ENCODE data around the gene MAN2A2.
"Not testable (repeated sequence)": the region's sequence is repeated elsewhere in the genome, so short reads cannot be mapped to it uniquely, and the experiment has no call there.

The MAN2A2 gene

DNA sequence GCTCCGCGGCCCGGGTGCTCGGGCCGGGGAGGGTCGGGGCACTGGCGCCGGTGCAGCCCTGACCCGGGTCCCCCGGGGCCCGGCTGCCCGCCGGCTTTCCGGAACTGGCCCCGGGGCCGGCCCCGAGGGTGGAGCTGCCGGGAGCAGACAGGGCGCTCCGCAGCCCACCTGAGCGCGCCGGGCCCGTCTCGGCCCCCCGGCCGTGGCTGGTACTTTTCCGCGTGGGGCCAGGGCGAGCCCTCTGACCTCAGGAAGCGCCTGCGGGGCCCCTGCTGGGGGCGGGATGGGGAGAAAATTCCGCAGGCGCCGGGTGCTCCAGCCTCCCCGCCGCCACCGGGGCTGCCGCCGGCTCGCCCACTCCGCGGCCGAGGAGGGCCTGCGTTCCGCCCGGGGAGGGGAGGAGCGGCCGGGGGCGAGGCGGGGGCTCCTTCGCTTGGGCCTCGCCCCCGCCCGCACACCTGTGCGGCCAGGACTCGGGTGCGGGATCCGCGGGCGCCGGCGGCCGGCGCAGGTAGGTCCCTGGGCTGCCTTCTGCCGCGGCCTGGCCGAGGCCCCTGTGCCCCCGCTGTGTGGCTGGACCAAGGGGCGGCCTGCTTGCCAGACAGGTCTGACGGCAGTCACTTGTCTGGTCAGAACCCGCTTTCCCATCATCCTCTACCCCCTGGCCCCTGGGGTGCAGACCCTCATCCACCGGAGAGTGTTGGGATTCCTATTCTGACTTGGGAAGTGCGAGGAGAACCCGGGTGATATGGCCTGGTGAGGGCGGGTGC, 31.2 kb upstream of the MAN2A2 start:
- DNase-seq: no peak

DNA sequence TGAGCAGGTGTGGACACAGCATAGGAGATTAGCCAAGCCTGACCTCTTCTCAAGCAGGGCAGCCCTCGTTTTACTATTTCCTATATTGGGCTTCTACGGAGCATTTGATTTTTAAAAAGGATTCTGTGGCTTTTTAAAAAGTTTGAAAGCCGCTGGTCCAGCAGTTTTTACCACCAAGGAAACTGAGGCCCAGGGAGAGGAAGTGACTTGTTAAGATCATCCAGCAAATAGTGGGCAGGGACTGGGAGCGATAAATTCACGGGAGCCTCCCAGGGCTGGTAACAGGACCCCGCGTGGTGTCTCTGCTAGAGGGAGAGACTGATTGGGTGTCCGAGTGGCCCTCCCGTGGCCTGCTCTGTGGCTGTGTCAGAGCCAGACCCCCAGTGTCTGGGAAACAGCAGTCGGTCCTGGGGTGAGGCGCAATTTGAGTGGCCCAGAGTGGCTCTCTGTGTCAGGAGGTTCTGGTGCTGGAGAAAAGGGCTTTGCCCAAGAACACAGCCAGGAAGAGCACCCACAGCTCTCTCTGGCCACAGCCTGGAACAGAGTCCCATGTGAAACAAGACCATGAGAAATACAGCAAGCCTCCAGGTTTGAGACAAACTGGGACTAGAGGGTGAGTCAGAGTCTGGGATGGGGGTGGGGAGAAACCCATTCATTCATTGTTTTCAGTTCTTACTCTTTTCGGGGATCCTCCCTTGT, 30.5 kb upstream of the MAN2A2 start:
- DNase-seq: no peak

DNA sequence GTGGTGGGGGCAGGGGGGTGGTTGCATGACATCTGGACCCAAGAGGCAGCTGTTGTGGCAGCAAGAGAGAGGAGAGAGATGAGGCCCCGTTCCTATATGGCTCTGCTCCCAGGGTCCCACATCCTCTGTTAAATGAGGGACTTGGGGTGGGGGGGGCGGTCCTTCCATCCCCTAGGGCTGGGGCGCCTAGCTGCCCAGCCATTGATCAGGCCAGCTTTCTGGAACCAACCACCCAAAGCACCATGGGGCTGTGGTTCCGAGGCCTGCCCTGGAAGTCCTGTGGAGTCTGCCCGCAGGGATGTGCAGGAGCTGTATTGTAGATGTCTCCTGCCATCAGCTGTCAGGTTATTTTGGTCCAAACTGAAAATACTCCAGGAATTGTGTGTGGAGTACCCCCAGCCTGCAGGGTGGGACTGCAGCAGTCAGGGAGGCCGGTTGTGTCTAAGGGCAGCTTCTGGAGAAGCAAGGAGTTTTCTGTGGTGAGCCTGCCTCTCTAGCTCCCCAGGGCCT, 29.6 kb upstream of the MAN2A2 start:
- no peak for DNase-seq

DNA sequence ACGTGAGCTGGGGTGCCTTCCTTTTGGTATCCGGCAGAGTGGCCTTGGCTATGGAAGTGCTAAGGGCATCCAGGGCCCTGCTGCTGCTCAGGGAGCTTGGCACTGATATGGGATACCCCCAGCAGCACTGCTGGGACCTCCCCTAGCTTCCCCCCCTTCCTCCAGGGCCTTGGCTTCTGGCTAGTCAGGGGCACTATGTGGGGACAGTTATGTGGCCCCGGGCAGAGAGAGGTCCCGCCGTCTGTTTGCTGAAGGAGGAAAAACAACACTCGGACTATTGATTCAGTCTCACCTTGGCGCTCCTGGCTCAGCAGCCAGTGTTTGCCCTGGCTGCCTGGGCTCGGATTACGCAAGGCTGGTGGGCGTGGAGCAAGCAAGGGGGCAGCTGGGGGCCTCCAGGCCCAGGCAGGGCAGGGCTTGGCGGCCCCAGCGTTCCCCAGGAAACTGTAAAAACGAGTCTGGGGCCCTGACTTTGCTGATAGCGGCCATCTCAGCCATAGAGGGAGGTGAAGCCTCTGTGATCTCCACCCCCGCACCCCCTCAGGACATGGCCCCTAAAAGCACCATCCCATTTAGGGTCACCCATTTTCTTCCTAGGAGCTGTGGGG, 29.0 kb upstream of the MAN2A2 start:
- DNase-seq: no peak

DNA sequence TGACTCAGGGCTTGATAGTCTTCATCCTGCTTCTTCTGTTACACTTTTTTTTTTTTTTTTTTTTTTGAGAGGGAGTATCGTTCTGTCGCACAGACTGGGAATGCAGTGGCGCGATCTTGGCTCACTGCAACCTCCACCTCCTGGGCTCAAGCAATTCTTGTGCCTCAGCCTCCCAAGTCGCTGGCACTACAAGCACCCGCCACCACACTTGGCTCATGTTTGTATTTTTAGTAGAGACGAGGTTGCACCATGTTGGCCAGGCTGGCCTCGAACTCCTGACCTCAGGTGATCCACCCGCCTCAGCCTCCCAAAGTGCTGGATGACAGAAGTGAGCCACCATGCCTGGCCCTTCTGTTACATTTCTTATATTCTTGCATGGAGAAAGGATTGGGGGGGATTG, 28.1 kb upstream of the MAN2A2 start:
- not testable (repeated sequence) for DNase-seq

DNA sequence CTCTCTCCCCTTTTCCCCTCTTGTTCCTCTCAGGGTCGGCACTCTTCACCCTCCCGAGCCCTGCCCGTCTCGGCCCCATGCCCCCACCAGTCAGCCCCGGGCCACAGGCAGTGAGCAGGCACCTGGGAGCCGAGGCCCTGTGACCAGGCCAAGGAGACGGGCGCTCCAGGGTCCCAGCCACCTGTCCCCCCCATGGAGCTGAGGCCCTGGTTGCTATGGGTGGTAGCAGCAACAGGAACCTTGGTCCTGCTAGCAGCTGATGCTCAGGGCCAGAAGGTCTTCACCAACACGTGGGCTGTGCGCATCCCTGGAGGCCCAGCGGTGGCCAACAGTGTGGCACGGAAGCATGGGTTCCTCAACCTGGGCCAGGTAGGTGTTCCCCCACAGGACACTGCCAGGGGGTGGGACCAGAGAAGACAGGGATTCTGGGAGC, 27.5 kb upstream of the MAN2A2 start:
- DNase-seq: no peak

DNA sequence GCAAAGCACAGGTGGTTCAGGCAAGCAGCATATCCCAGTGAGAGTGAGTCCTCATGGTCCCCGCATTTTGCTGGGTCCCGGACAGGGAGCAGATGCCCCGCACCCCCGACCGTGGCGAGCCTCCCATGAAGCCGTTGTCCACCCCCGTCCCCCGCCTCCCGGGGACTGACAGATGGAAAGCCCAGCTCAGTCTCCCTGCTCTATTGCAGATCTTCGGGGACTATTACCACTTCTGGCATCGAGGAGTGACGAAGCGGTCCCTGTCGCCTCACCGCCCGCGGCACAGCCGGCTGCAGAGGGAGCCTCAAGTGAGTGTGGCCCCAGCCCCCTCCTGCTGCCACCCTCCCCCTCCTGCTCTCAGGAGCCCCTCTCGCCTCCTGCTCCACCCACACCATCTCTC, 27.1 kb upstream of the MAN2A2 start:
- no peak for DNase-seq

- no peak for DNase-seq
These were observed 26.5 kb upstream of the MAN2A2 start for GRCh38 chr15:90876512-90877170.

- DNase-seq: no peak
These were observed 25.8 kb upstream of the MAN2A2 start for GRCh38 chr15:90877315-90877714.

- DNase-seq: no peak
These were observed 25.1 kb upstream of the MAN2A2 start for GRCh38 chr15:90877996-90878395.

- no peak for DNase-seq
These were observed 24.4 kb upstream of the MAN2A2 start for GRCh38 chr15:90878660-90879059.

DNA sequence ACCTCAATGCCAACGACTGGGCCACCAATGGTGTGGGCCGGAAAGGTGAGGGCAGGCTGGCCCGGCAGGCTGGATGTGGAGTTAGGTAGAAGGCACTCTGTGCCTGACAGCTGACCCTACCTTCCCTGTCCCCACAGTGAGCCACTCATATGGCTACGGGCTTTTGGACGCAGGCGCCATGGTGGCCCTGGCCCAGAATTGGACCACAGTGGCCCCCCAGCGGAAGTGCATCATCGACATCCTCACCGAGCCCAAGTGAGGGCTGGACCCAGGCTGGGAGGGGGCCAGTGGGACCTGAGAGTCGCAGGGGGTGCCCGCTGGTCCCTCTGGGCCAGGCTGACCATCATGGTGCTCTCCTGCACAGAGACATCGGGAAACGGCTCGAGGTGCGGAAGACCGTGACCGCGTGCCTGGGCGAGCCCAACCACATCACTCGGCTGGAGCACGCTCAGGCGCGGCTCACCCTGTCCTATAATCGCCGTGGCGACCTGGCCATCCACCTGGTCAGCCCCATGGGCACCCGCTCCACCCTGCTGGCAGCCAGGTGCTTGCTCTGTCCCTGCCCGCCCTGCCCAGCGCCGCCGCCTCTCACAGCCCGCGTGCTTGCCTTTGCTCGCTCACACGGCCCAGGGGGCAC, 23.3 kb upstream of the MAN2A2 start:
- DNase-seq: no peak

- no peak for DNase-seq
These were observed 22.5 kb upstream of the MAN2A2 start for GRCh38 chr15:90880381-90881145.

DNA sequence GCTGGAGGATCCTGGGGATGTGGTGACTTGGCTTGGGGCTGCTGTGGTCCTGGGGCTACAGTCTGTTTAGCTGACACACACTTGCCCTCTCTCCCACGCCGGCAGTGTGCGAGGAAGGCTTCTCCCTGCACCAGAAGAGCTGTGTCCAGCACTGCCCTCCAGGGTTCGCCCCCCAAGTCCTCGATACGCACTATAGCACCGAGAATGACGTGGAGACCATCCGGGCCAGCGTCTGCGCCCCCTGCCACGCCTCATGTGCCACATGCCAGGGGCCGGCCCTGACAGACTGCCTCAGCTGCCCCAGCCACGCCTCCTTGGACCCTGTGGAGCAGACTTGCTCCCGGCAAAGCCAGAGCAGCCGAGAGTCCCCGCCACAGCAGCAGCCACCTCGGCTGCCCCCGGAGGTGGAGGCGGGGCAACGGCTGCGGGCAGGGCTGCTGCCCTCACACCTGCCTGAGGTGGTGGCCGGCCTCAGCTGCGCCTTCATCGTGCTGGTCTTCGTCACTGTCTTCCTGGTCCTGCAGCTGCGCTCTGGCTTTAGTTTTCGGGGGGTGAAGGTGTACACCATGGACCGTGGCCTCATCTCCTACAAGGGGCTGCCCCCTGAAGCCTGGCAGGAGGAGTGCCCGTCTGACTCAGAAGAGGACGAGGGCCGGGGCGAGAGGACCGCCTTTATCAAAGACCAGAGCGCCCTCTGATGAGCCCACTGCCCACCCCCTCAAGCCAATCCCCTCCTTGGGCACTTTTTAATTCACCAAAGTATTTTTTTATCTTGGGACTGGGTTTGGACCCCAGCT, 21.7 kb upstream of the MAN2A2 start:
- no peak for DNase-seq

DNA sequence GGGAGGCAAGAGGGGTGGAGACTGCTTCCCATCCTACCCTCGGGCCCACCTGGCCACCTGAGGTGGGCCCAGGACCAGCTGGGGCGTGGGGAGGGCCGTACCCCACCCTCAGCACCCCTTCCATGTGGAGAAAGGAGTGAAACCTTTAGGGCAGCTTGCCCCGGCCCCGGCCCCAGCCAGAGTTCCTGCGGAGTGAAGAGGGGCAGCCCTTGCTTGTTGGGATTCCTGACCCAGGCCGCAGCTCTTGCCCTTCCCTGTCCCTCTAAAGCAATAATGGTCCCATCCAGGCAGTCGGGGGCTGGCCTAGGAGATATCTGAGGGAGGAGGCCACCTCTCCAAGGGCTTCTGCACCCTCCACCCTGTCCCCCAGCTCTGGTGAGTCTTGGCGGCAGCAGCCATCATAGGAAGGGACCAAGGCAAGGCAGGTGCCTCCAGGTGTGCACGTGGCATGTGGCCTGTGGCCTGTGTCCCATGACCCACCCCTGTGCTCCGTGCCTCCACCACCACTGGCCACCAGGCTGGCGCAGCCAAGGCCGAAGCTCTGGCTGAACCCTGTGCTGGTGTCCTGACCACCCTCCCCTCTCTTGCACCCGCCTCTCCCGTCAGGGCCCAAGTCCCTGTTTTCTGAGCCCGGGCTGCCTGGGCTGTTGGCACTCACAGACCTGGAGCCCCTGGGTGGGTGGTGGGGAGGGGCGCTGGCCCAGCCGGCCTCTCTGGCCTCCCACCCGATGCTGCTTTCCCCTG, 21.0 kb upstream of the MAN2A2 start:
- no peak for DNase-seq

DNA sequence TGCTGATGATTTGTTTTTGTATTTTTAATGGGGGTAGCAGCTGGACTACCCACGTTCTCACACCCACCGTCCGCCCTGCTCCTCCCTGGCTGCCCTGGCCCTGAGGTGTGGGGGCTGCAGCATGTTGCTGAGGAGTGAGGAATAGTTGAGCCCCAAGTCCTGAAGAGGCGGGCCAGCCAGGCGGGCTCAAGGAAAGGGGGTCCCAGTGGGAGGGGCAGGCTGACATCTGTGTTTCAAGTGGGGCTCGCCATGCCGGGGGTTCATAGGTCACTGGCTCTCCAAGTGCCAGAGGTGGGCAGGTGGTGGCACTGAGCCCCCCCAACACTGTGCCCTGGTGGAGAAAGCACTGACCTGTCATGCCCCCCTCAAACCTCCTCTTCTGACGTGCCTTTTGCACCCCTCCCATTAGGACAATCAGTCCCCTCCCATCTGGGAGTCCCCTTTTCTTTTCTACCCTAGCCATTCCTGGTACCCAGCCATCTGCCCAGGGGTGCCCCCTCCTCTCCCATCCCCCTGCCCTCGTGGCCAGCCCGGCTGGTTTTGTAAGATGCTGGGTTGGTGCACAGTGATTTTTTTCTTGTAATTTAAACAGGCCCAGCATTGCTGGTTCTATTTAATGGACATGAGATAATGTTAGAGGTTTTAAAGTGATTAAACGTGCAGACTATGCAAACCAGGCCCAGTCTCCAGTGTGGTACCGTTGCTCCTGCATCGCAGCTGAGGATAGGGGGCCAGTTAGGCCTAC, 20.1 kb upstream of the MAN2A2 start:
- DNase-seq: no peak

- no peak for DNase-seq
These were observed 19.6 kb upstream of the MAN2A2 start for GRCh38 chr15:90883526-90883975.

DNA sequence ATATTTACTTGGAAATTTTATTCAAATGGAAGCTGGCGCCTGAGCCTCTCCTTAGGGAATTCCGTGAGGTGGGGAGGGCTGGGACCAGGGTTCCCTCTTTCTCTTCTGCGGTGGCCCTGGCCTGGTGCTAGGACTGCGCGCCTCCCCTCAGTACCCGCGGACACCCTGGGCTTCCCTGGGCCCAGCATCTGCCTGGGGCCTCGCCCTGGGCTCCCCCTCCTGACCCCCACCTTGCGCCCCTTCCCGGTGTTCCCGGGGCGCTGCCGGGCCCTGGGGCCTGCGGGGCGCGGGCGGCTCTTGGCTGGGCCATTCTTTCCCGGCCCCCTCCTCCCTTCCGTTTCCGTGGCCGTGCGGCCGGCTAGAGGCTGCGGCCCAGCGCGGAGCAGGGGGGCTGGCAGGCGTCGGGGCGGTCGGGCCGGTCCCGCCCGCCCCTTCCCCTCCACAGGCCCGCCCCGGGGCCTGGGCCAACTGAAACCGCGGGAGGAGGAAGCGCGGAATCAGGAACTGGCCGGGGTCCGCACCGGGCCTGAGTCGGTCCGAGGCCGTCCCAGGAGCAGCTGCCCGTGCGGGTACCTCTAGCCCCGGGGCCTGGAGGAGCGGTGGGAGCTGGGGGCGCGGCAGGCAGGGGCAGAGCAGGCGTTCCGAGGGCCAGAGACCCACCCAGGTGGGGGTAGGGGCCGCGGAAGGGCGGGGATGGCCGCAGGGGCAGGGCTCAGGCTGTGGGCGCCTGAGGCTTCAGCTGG, 19.0 kb upstream of the MAN2A2 start, which contains the start of gene FES:
FES (plus strand) TSS at position 529 of the 743 bp plus-strand sequence. CDS start 542 bp downstream, outside the sequence.
- no peak for DNase-seq

All from NCI-H226 (cell line).